Smooth muscle cell of the brain vasculature (primary cell): ENCODE results near the gene TRMT10C.
A peak's percentile ranks its signal among the peaks of the same experiment; 100 is the strongest.
"Not testable (repeated sequence)": the region's sequence is repeated elsewhere in the genome, so short reads cannot be mapped to it uniquely, and the experiment has no call there.

ENCODE experiments used
- DNase-seq: peaks from one replicate; pipeline ENCODE4 v3.0.0-alpha.2; 2012; ENCODE audit warnings: low read depth, low spot score

Gene TRMT10C

GRCh38 chr3:101561630-101562328 lies at the start of gene TRMT10C:
Gene TRMT10C (plus strand): TSS chr3:101561868. CDS start chr3:101564782, 2,914 bp downstream.
- DNase-seq, result peak; percentile 79

- DNase-seq, result no peak
These were observed 49.3 kb upstream of the TRMT10C start for GRCh38 chr3:101512396-101512645.

GRCh38 chr3:101512646-101513418 lies 48.8 kb upstream of the TRMT10C start, which contains the start of gene SENP7:
Gene SENP7 (minus strand): TSS chr3:101513212. CDS start chr3:101513130, 82 bp downstream.
- DNase-seq, result peak; percentile 60

GRCh38 chr3:101513419-101513986 lies 48.2 kb upstream of the TRMT10C start:
- no peak for DNase-seq

GRCh38 chr3:101518421-101518871 lies 43.2 kb upstream of the TRMT10C start:
- DNase-seq, result no peak

- DNase-seq, result no peak
These were observed 41.8 kb upstream of the TRMT10C start for GRCh38 chr3:101519685-101520365.

- DNase-seq, result no peak
These were observed 40.4 kb upstream of the TRMT10C start for GRCh38 chr3:101521211-101521701.

- DNase-seq, result no peak
These were observed 34.2 kb upstream of the TRMT10C start for GRCh38 chr3:101527441-101527840.

GRCh38 chr3:101527906-101528305 lies 33.8 kb upstream of the TRMT10C start:
- DNase-seq, result no peak

GRCh38 chr3:101529816-101530685 lies 31.6 kb upstream of the TRMT10C start:
- DNase-seq, result no peak

GRCh38 chr3:101530686-101531047 lies 31.0 kb upstream of the TRMT10C start:
- DNase-seq, result no peak

- DNase-seq, result no peak
These were observed 30.1 kb upstream of the TRMT10C start for GRCh38 chr3:101531473-101532086.

GRCh38 chr3:101532783-101533602 lies 28.7 kb upstream of the TRMT10C start:
- no peak for DNase-seq

GRCh38 chr3:101533603-101533968 lies 28.1 kb upstream of the TRMT10C start:
- no peak for DNase-seq

GRCh38 chr3:101535221-101535620 lies 26.4 kb upstream of the TRMT10C start:
- DNase-seq, result no peak

GRCh38 chr3:101536266-101536665 lies 25.4 kb upstream of the TRMT10C start:
- DNase-seq, result no peak

- not testable (repeated sequence) for DNase-seq
These were observed 24.7 kb upstream of the TRMT10C start for GRCh38 chr3:101536955-101537354.

GRCh38 chr3:101542957-101543356 lies 18.7 kb upstream of the TRMT10C start:
- DNase-seq, result no peak

- no peak for DNase-seq
These were observed 17.4 kb upstream of the TRMT10C start for GRCh38 chr3:101544161-101544850.
